HEK293 (cell line): Measurements from ENCODE around the gene NPVF.

Source experiments
- CTCF ChIA-PET: fragments of 350-600 bp; formaldehyde crosslinking; extraction: SDS; loops from one replicate; lab custom pipeline; 2021; ENCODE audit warnings: antibody characterized with exemption; lab: Yijun Ruan, JAX
- POLR2A ChIA-PET: fragments of 300-600 bp; formaldehyde crosslinking; extraction: SDS; loops from one replicate; lab custom pipeline; 2020; ENCODE audit warnings: antibody characterized with exemption, inconsistent platforms; lab: Yijun Ruan, JAX
- H3K27ac ChIP-seq: fragments of 200-500 bp; sonication (Bioruptor generic); 2 replicates; pipeline ENCODE4 v1.5.1; 2014; ENCODE audit warnings: low read depth, low read length, control low read depth, inconsistent platforms; ENCODE audit errors: extremely low read depth
- H3K36me3 ChIP-seq, 2 experiments: fragments of 200-500 bp in 1 of 2; sonication (Bioruptor generic) in 1 of 2; 1 replicate in 1 of 2; 2 replicates in 1 of 2; pipeline ENCODE4 v1.5.1; 2014 to 2017; ENCODE audit warnings: inconsistent platforms in 2 of 2, low read length in 2 of 2; ENCODE audit not compliant: control insufficient read depth in 2 of 2, insufficient read depth in 1 of 2
- H3K4me1 ChIP-seq: fragments of 200-500 bp; sonication (Bioruptor generic); 2 replicates; pipeline ENCODE4 v1.5.1; 2014; ENCODE audit warnings: mild to moderate bottlenecking, low read length, inconsistent platforms; ENCODE audit not compliant: control insufficient read depth, insufficient read depth
- H3K4me3 ChIP-seq: 2 replicates; pipeline ENCODE4 v1.5.1; 2011; ENCODE audit warnings: low read depth, mild to moderate bottlenecking, control low read depth, low read length, moderate library complexity
- H3K9me3 ChIP-seq: fragments of 200-500 bp; sonication (Bioruptor generic); 2 replicates; pipeline ENCODE4 v1.5.1; 2014; ENCODE audit warnings: low read depth, low read length, inconsistent platforms; ENCODE audit not compliant: control insufficient read depth, insufficient read depth
- GLI2 ChIP-seq: fragments of 450-650 bp; formaldehyde crosslinking; IDR thresholded peaks from 2 replicates; pipeline ENCODE4; 2017; ENCODE audit warnings: missing biosample characterization, missing genetic modification characterization, low read depth, borderline replicate concordance
- KLF7 ChIP-seq: fragments of 450-650 bp; formaldehyde crosslinking; IDR thresholded peaks from 2 replicates; pipeline ENCODE4 v1.5.1; 2016; ENCODE audit warnings: missing biosample characterization, missing genetic modification characterization, borderline replicate concordance
- MEIS1 ChIP-seq: sonication (generic); formaldehyde crosslinking; IDR thresholded peaks from 2 replicates; pipeline ENCODE4 v1.8.1; 2022; ENCODE audit warnings: missing genetic modification reagents, mild to moderate bottlenecking, borderline replicate concordance
- SALL2 ChIP-seq: fragments of 450-650 bp; formaldehyde crosslinking; IDR thresholded peaks from 2 replicates; pipeline ENCODE4 v1.5.0; 2017; ENCODE audit warnings: missing biosample characterization, mild to moderate bottlenecking, missing genetic modification characterization, borderline replicate concordance
- TRIM28 ChIP-seq: IDR thresholded peaks from 2 replicates; pipeline ENCODE4 v1.6.1; 2011; ENCODE audit warnings: low read length, control low read depth, borderline replicate concordance
- ZIC2 ChIP-seq: fragments of 450-650 bp; formaldehyde crosslinking; IDR thresholded peaks from 2 replicates; pipeline ENCODE4 v1.5.1; 2016; ENCODE audit warnings: missing biosample characterization, missing genetic modification characterization
- ZNF112 ChIP-seq: fragments of 450-650 bp; formaldehyde crosslinking; IDR thresholded peaks from 2 replicates; pipeline ENCODE4 v1.5.0; 2017; ENCODE audit warnings: missing biosample characterization, missing genetic modification characterization
- ZNF2 ChIP-seq: fragments of 450-650 bp; formaldehyde crosslinking; IDR thresholded peaks from 2 replicates; pipeline ENCODE4 v1.5.1; 2016; ENCODE audit warnings: missing biosample characterization, missing genetic modification characterization
- ZNF202 ChIP-seq: fragments of 450-650 bp; formaldehyde crosslinking; IDR thresholded peaks from 2 replicates; pipeline ENCODE4 v1.5.1; 2016; ENCODE audit warnings: missing biosample characterization, missing genetic modification characterization, borderline replicate concordance
- ZNF248 ChIP-seq: fragments of 450-650 bp; formaldehyde crosslinking; IDR thresholded peaks from 2 replicates; pipeline ENCODE4 v1.5.1; 2017; ENCODE audit warnings: missing biosample characterization, missing genetic modification characterization
- ZNF324 ChIP-seq: fragments of 450-650 bp; formaldehyde crosslinking; IDR thresholded peaks from 2 replicates; pipeline ENCODE4 v1.5.1; 2016; ENCODE audit warnings: missing biosample characterization, missing genetic modification characterization
- ZNF335 ChIP-seq: fragments of 450-650 bp; formaldehyde crosslinking; conservative IDR thresholded peaks from 2 replicates; pipeline ENCODE4 v1.5.1; 2016; ENCODE audit warnings: missing biosample characterization, missing genetic modification characterization
- ZNF350 ChIP-seq: fragments of 450-650 bp; formaldehyde crosslinking; IDR thresholded peaks from 2 replicates; pipeline ENCODE4 v1.5.0; 2017; ENCODE audit warnings: missing biosample characterization, mild to moderate bottlenecking, missing genetic modification characterization
- ZNF610 ChIP-seq: fragments of 450-650 bp; formaldehyde crosslinking; IDR thresholded peaks from 2 replicates; pipeline ENCODE4 v1.5.1; 2016; ENCODE audit warnings: missing biosample characterization, missing genetic modification characterization, borderline replicate concordance
- ZSCAN23 ChIP-seq: fragments of 450-650 bp; formaldehyde crosslinking; IDR thresholded peaks from 2 replicates; pipeline ENCODE4 v1.5.1; 2016; ENCODE audit warnings: missing biosample characterization, missing genetic modification characterization
- TF ChIP-seq, protein P1 (sequence below): fragments of 450-650 bp; IDR thresholded peaks from 2 replicates; pipeline ENCODE4 v1.5.1; 2018; ENCODE audit warnings: missing biosample characterization, mild to moderate bottlenecking, missing genetic modification characterization
- TF ChIP-seq, protein P2 (sequence below): sonication (generic); formaldehyde crosslinking; IDR thresholded peaks from 2 replicates; pipeline ENCODE4 v1.8.1; 2022; ENCODE audit warnings: mild to moderate bottlenecking, moderate library complexity, missing genetic modification reagents
- TF ChIP-seq, protein P3 (sequence below): fragments of 450-650 bp; formaldehyde crosslinking; IDR thresholded peaks from 2 replicates; pipeline ENCODE4 v1.5.1; 2016; ENCODE audit warnings: missing biosample characterization, missing genetic modification characterization
- TF ChIP-seq, protein P4 (sequence below): fragments of 450-650 bp; formaldehyde crosslinking; IDR thresholded peaks from 2 replicates; pipeline ENCODE4 v1.5.1; 2016; ENCODE audit warnings: missing biosample characterization, missing genetic modification characterization, borderline replicate concordance
- TF ChIP-seq, protein P5 (sequence below): fragments of 450-650 bp; formaldehyde crosslinking; conservative IDR thresholded peaks from 2 replicates; pipeline ENCODE4 v1.5.1; 2016; ENCODE audit warnings: low read depth, missing biosample characterization, missing genetic modification characterization
- TF ChIP-seq, protein P6 (sequence below): fragments of 450-650 bp; formaldehyde crosslinking; IDR thresholded peaks from 2 replicates; pipeline ENCODE4 v1.5.1; 2016; ENCODE audit warnings: missing biosample characterization, missing genetic modification characterization

NPVF gene

DNA sequence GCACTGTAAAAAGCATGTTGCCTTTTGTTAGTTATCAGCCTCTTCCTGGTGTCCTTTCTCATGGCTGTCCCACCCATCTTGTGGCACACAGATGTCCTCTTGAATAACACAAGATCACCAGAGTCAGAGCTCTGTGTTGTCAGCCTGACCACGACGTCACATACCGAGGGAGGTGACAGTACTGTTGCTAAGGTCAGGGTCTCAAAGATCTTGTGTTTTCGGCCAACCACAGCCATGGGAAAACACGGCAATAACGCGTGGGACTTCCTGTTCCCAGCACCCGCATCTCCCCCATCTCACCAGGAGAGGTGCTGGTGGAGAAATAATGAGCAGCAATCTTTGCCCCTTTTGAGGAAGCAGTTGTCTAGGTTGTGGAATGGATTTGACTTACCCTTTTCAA, 40.4 kb downstream of the NPVF start:
- ChIA-PET CTCF (interaction anchor here (0.7 to 2.2 kb wide), 3 partner anchors 8 to 29 kb away, joined by 3 to 5 read pairs (median 5); a partner anchor contains a TSS), POLR2A (no interaction called here)
- no peaks in the 10 kb centered on the region for H3K9me3 ChIP-seq
- H3K4me3 ChIP-seq: no peak overlapping the region
- no peak overlapping the region for H3K27ac ChIP-seq
- TF ChIP-seq TRIM28 (no peak), ZNF202 (tag by site-specific recombination) (no peak), SALL2 (tag by site-specific recombination) (no peak), ZNF335 (tag by site-specific recombination) (no peak), ZIC2 (tag by site-specific recombination) (no peak), ZNF248 (no peak), ZNF2 (no peak), KLF7 (tag by site-specific recombination) (no peak)
- TF ChIP-seq, protein P1, sequence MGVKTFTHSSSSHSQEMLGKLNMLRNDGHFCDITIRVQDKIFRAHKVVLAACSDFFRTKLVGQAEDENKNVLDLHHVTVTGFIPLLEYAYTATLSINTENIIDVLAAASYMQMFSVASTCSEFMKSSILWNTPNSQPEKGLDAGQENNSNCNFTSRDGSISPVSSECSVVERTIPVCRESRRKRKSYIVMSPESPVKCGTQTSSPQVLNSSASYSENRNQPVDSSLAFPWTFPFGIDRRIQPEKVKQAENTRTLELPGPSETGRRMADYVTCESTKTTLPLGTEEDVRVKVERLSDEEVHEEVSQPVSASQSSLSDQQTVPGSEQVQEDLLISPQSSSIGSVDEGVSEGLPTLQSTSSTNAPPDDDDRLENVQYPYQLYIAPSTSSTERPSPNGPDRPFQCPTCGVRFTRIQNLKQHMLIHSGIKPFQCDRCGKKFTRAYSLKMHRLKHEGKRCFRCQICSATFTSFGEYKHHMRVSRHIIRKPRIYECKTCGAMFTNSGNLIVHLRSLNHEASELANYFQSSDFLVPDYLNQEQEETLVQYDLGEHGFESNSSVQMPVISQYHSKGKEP (tag by site-specific recombination): no peak
- TF ChIP-seq, protein P2, sequence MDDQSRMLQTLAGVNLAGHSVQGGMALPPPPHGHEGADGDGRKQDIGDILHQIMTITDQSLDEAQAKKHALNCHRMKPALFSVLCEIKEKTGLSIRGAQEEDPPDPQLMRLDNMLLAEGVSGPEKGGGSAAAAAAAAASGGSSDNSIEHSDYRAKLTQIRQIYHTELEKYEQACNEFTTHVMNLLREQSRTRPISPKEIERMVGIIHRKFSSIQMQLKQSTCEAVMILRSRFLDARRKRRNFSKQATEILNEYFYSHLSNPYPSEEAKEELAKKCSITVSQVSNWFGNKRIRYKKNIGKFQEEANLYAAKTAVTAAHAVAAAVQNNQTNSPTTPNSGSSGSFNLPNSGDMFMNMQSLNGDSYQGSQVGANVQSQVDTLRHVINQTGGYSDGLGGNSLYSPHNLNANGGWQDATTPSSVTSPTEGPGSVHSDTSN (CRISPR knock-in tag): no peak
- TF ChIP-seq, protein P3, sequence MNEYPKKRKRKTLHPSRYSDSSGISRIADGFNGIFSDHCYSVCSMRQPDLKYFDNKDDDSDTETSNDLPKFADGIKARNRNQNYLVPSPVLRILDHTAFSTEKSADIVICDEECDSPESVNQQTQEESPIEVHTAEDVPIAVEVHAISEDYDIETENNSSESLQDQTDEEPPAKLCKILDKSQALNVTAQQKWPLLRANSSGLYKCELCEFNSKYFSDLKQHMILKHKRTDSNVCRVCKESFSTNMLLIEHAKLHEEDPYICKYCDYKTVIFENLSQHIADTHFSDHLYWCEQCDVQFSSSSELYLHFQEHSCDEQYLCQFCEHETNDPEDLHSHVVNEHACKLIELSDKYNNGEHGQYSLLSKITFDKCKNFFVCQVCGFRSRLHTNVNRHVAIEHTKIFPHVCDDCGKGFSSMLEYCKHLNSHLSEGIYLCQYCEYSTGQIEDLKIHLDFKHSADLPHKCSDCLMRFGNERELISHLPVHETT (tag by site-specific recombination): no peak
- TF ChIP-seq, protein P4, sequence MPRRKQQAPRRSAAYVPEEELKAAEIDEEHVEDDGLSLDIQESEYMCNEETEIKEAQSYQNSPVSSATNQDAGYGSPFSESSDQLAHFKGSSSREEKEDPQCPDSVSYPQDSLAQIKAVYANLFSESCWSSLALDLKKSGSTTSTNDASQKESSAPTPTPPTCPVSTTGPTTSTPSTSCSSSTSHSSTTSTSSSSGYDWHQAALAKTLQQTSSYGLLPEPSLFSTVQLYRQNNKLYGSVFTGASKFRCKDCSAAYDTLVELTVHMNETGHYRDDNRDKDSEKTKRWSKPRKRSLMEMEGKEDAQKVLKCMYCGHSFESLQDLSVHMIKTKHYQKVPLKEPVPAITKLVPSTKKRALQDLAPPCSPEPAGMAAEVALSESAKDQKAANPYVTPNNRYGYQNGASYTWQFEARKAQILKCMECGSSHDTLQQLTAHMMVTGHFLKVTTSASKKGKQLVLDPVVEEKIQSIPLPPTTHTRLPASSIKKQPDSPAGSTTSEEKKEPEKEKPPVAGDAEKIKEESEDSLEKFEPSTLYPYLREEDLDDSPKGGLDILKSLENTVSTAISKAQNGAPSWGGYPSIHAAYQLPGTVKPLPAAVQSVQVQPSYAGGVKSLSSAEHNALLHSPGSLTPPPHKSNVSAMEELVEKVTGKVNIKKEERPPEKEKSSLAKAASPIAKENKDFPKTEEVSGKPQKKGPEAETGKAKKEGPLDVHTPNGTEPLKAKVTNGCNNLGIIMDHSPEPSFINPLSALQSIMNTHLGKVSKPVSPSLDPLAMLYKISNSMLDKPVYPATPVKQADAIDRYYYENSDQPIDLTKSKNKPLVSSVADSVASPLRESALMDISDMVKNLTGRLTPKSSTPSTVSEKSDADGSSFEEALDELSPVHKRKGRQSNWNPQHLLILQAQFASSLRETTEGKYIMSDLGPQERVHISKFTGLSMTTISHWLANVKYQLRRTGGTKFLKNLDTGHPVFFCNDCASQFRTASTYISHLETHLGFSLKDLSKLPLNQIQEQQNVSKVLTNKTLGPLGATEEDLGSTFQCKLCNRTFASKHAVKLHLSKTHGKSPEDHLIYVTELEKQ (tag by site-specific recombination): no peak
- TF ChIP-seq, protein P5, sequence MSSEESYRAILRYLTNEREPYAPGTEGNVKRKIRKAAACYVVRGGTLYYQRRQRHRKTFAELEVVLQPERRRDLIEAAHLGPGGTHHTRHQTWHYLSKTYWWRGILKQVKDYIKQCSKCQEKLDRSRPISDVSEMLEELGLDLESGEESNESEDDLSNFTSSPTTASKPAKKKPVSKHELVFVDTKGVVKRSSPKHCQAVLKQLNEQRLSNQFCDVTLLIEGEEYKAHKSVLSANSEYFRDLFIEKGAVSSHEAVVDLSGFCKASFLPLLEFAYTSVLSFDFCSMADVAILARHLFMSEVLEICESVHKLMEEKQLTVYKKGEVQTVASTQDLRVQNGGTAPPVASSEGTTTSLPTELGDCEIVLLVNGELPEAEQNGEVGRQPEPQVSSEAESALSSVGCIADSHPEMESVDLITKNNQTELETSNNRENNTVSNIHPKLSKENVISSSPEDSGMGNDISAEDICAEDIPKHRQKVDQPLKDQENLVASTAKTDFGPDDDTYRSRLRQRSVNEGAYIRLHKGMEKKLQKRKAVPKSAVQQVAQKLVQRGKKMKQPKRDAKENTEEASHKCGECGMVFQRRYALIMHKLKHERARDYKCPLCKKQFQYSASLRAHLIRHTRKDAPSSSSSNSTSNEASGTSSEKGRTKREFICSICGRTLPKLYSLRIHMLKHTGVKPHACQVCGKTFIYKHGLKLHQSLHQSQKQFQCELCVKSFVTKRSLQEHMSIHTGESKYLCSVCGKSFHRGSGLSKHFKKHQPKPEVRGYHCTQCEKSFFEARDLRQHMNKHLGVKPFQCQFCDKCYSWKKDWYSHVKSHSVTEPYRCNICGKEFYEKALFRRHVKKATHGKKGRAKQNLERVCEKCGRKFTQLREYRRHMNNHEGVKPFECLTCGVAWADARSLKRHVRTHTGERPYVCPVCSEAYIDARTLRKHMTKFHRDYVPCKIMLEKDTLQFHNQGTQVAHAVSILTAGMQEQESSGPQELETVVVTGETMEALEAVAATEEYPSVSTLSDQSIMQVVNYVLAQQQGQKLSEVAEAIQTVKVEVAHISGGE: no peak
- no peaks in the 10 kb centered on the region for H3K4me1 ChIP-seq
- no peaks in the 10 kb centered on the region for H3K36me3 ChIP-seq

DNA sequence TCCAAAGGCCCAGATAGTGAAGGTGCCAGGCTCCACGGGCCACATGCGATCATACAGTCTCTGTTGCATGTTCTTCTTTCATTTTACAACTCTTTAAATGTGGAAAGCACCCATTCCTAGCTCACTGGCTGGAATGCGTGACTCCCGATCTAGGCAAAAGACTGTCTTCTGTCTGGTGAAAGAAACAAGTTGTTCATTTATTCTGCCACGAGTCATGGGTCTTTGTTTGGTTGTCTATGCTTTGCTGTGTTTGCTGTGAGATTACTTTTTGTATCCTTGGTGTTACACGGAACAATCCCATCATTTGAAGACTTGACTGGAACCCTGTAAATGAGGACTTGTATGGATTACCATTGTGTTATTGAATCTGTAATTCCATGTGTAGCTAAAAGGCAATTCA, 41.9 kb downstream of the NPVF start:
- Histone ChIP-seq H3K27ac (no peak overlapping the region), H3K36me3 (no peaks in the 10 kb centered on the region), H3K4me1 (no peaks in the 10 kb centered on the region), H3K4me3 (no peak overlapping the region), H3K9me3 (no peaks in the 10 kb centered on the region)
- TF ChIP-seq, protein P6, sequence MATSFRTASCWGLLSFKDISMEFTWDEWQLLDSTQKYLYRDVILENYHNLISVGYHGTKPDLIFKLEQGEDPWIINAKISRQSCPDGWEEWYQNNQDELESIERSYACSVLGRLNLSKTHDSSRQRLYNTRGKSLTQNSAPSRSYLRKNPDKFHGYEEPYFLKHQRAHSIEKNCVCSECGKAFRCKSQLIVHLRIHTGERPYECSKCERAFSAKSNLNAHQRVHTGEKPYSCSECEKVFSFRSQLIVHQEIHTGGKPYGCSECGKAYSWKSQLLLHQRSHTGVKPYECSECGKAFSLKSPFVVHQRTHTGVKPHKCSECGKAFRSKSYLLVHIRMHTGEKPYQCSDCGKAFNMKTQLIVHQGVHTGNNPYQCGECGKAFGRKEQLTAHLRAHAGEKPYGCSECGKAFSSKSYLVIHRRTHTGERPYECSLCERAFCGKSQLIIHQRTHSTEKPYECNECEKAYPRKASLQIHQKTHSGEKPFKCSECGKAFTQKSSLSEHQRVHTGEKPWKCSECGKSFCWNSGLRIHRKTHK: no peak
- TF ChIP-seq ZNF610 (tag by site-specific recombination) (no peak), ZNF112 (tag by site-specific recombination) (no peak), MEIS1 (no peak), ZNF350 (tag by site-specific recombination) (no peak), ZNF324 (tag by site-specific recombination) (no peak), ZSCAN23 (tag by site-specific recombination) (no peak), GLI2 (tag by site-specific recombination) (no peak)
- ChIA-PET POLR2A (no interaction called here), CTCF (interaction anchor here (0.6 to 2.2 kb wide), 2 partner anchors 31 to 366 kb away, joined by 3 to 5 read pairs; no protein-coding TSS in a partner anchor)
